ENCODE data around the gene MSANTD1.
"Not testable (repeated sequence)": the region's sequence is repeated elsewhere in the genome, so short reads cannot be mapped to it uniquely, and the experiment has no call there.

The MSANTD1 gene

GRCh38 chr4:3291411-3291968 lies 42.5 kb downstream of the MSANTD1 start:
- DNase-seq (ENCODE audit: low read depth), result no peak

- no peak for DNase-seq (ENCODE audit: low read depth)
Measured at GRCh38 chr4:3291969-3292570, 43.1 kb downstream of the MSANTD1 start.

- peak; percentile 75 for DNase-seq (ENCODE audit: low read depth)
Measured at GRCh38 chr4:3292571-3293400, 43.8 kb downstream of the MSANTD1 start, which contains the start of gene RGS12. TSS of gene RGS12 (plus strand) at chr4:3293021. CDS start at chr4:3316171, 23,150 bp downstream.

- no peak for DNase-seq (ENCODE audit: low read depth)
Measured at GRCh38 chr4:3293401-3294391, 44.7 kb downstream of the MSANTD1 start.

GRCh38 chr4:3294401-3295241 lies 45.7 kb downstream of the MSANTD1 start:
- DNase-seq (ENCODE audit: low read depth), result no peak

GRCh38 chr4:3295837-3296624 lies 47.1 kb downstream of the MSANTD1 start:
- DNase-seq (ENCODE audit: low read depth), result no peak

- no peak for DNase-seq (ENCODE audit: low read depth)
Measured at GRCh38 chr4:3296651-3297050, 47.7 kb downstream of the MSANTD1 start.

GRCh38 chr4:3297066-3297859 lies 48.3 kb downstream of the MSANTD1 start:
- no peak for DNase-seq (ENCODE audit: low read depth)

GRCh38 chr4:3299122-3299975 lies 50.4 kb downstream of the MSANTD1 start:
- DNase-seq (ENCODE audit: low read depth), result no peak

- no peak for DNase-seq (ENCODE audit: low read depth)
Measured at GRCh38 chr4:3299976-3300671, 51.2 kb downstream of the MSANTD1 start.

GRCh38 chr4:3300882-3301281 lies 51.9 kb downstream of the MSANTD1 start:
- not testable (repeated sequence) for DNase-seq (ENCODE audit: low read depth)

- DNase-seq (ENCODE audit: low read depth), result no peak
Measured at GRCh38 chr4:3301450-3302172, 52.7 kb downstream of the MSANTD1 start.

GRCh38 chr4:3302173-3302785 lies 53.3 kb downstream of the MSANTD1 start:
- peak; percentile 63 for DNase-seq (ENCODE audit: low read depth)

GRCh38 chr4:3302786-3303564 lies 54.0 kb downstream of the MSANTD1 start:
- DNase-seq (ENCODE audit: low read depth), result no peak

- DNase-seq (ENCODE audit: low read depth), result no peak
Measured at GRCh38 chr4:3303565-3303824, 54.5 kb downstream of the MSANTD1 start.

Data from stimulated activated CD8-positive, alpha-beta memory T cell treated with anti-CD3 and anti-CD28 coated beads, Interleukin-12 subunit alpha, Interleukin-12 subunit beta, amount 100 ng/mL, for 4 hours (primary cell).